GM18858 (cell line): ENCODE results near the gene KRTAP29-1.

ENCODE experiments used
- ATAC-seq: cut with Tn5 transposase; IDR thresholded peaks from one replicate; pipeline ENCODE4 v1.9.1; 2021; ENCODE audit not compliant: unreplicated experiment

KRTAP29-1 gene

GRCh38 chr17:41329279-41329948 lies 26.8 kb upstream of the KRTAP29-1 start:
- ATAC-seq = no peak

DNA sequence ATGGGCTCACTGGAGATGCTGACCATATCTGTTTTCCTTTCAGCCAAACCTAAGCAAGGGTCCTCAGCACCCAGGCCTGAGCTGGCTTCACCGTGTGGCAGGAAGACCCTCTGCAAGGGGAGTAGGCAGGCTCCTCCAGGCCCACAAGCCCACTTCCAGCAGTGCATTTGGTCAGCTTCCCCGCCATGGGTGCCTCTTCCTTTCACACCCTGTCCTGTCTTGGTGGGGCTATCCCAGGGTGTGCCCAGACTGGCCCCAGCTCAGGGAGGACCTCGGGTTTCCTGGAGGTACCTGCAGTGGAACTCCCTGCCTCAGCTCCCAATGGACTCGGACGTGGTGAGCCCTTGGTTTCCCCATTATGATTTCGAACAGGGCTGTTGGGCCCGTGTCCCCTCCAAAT lies 25.6 kb upstream of the KRTAP29-1 start:
- no peak for ATAC-seq

DNA sequence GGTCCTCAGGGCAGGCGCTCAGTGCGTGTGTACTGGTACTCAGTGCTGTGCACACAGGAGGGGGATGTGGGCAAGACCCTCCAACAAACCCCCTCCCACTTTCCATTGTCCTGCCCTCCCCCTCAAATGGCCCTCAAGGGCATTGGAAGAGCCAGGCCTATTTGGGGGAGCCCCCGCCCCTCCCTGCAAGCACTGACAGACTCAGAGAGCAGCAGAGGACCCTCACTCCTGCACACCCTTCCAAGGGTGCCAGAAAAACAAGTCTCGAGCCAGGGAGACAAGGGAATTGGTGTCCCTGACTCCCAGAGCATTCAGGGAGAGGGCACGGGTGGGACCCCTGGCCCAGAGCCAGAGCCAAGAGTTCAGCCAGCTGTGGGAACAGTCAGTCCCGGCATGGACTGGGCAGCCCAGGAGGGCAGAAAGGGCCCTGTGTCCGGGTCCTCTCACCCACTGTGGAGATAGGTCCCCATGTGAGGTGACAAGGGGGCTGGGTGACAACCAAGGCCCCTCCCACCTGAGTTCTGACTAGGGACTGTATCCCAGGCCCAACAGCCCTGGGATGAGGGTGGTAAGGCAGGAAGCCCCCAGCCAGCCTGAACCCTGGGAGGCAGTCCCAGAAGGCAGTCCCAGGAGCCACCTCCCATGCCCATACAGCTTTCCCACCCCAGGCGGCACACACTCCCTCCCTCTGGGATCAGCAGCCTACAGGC lies 24.9 kb upstream of the KRTAP29-1 start:
- ATAC-seq = no peak

DNA sequence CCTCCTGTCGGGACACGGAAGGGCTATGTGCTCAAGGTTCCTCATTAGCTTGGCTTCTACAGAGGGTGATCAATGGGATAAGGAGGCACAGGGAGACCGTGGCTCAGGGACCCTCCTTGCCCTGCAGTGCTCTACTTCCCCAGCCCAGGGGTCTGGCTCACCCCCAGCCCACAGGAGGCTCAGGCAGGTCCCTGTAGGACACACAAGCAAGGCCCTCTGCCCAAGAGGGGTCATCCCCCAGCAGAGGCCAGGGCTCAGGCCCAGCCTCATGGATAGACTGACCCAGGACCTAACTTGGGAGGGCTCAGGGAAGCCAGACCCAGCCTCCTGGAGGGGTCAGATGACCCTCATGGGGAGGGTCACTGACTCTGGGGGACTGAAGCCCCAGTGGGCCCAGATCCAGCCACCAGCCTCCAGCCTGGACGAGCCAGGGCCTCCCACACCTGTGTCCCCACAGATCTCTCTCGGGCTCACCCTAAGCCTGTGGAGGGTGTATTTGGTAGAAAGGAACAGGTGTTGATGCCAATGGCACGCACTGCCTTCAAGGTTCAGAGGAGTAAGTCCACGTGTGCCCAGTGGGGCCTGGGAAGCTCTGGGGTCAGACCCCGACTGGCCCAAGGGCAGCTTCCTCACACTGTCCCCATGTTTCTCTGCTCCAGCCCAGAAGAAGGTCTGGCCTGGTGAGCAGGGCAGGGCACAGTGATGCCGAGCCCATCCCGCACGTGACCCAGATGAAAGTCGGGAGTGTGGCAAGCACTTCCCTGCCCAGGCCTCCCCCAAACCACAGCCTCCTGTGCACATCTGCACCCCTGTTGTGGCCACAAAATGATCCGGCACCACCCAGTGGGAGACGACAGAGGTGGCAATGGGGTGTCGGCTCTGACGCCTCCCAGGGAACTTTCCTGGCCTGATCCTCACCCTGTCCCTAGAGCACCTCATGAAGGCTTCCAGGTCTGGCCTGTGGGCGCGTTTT lies 23.8 kb upstream of the KRTAP29-1 start:
- ATAC-seq = no peak

DNA sequence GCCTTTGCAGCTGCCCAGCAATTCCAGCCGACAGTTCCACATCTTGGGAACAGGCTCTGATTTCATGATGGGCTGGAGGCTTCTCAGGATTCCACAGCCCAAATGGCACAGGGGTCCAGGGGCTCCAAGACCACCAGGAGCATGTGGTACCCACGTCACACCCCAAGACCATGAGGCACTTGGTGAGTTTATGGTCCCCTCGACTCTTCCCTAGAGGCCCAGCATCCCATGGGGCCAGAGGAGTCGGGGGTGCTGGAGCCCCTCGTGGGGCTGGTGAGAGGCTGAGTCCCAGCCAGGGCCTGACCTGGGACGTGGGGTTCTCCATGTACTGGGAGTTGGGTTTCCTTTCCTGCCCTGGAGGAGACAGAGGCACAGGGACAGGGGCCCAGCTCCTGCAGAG lies 23.0 kb upstream of the KRTAP29-1 start:
- ATAC-seq = no peak

GRCh38 chr17:41325126-41325525 lies 22.5 kb upstream of the KRTAP29-1 start:
- no peak for ATAC-seq

- ATAC-seq = no peak
Observed at GRCh38 chr17:41324180-41325075, 21.8 kb upstream of the KRTAP29-1 start.

- no peak for ATAC-seq
Observed at GRCh38 chr17:41322903-41323895, 20.5 kb upstream of the KRTAP29-1 start.

- no peak for ATAC-seq
Observed at GRCh38 chr17:41322094-41322902, 19.6 kb upstream of the KRTAP29-1 start.

DNA sequence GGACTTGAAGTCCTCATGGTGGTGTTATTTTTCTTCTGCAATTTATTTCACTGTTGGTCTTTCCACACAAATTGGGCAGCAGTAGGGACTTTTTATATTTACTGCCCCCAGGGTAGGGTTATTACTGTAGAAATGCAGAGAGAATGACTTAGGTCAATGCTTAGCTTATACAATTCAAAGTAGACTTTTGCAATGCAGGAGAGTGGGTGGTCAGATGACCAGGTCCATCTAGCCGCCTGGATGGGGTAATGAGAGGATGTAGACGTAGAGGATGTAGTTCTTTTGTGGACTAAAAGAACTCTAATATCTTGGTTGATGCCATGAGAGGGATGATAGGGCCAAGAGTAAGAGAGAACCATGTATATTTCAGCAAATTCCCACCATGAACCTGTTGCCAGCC lies 15.6 kb upstream of the KRTAP29-1 start:
- no peak for ATAC-seq

DNA sequence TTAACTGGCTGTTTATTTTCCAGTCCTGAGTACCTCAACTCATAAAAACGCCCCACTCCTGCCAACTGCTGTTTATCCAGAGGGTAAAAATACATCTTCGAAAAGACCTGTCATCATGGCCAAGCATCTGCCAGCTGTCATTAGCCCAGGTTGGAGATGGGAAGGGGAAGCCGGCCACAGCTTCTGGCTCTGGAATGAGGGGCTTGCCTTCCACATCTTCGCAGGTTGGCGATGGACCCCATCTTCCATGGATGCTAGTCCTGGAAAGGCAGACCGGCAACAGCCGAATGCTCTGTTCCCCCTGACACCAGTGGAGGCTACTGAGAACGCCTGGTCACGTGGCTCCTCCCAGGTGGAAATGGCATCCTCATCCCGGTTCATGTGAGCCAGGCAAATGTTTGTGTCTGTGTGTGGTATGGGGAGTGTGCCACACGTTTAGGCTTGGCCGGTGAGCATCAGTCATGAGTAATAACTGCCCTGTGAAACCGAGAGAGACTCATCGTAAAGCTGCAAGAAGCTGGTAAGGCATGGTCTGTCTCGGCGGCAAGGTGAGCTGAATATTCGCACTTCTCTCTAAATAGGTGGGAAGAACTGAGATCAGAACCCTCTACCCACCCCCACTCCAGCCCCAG lies 13.3 kb upstream of the KRTAP29-1 start:
- ATAC-seq = no peak

DNA sequence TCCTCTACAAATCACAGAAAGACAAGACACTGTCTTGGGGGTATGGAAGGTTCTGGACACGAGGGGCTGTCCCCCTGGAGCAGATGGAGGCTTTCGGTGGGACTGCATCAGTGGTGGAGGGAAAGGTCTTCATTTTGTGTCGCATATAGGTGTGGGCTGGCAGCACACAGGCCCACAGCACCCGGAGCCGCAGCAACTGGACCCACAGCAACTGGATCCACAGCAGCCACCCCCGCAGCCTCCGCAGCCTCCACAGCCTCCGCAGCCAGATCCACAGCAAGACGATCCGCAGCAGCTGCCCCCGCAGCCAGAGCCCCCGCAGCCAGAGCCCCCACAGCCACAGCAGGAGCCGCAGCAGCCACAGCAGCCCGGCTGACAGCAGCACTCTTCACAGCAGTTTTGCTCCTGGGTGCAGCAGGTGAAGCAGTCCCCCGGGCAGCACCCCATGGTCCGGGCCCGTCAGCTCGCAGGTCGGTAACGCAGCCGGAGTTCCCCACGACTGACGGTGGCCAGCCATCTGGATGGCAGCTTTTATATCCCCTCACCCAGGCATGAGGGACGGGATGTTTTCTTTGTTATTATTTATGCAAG lies 12.6 kb upstream of the KRTAP29-1 start, which contains the start of gene KRTAP17-1:
Gene KRTAP17-1 (minus strand): TSS at position 507 of the 591 bp plus-strand sequence. CDS start 60 bp downstream, at position 447.
- ATAC-seq = no peak

- no peak for ATAC-seq
Observed at GRCh38 chr17:41311111-41311510, 8.5 kb upstream of the KRTAP29-1 start.

DNA sequence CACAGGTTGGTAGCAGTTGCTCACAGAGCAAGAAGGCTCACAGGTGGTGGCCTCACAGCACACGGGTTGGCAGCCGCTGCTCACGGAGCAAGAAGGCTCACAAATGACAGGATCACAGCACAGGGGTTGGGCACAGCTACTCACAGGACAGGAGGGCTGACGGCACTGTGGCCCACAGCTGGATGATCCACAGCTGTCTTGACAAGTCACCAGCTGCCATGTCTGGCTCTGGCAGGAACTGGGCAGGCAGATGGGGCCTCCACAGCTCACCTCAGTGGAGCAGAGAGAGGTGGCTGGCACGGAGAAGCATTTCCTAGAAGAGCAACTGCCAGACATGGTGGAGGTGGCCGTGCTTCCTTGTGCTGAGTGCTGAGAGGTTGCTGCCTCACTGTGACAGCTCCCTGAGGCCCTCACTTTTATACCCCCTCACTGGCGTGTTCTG lies 6.3 kb upstream of the KRTAP29-1 start, which contains the start of gene KRTAP16-1:
Gene KRTAP16-1 (minus strand): TSS at position 392 of the 442 bp plus-strand sequence. CDS start 56 bp downstream, at position 336.
- ATAC-seq = no peak

GRCh38 chr17:41308251-41308917 lies 5.7 kb upstream of the KRTAP29-1 start:
- ATAC-seq = no peak

GRCh38 chr17:41307647-41308046 lies 5.0 kb upstream of the KRTAP29-1 start:
- ATAC-seq = no peak

DNA sequence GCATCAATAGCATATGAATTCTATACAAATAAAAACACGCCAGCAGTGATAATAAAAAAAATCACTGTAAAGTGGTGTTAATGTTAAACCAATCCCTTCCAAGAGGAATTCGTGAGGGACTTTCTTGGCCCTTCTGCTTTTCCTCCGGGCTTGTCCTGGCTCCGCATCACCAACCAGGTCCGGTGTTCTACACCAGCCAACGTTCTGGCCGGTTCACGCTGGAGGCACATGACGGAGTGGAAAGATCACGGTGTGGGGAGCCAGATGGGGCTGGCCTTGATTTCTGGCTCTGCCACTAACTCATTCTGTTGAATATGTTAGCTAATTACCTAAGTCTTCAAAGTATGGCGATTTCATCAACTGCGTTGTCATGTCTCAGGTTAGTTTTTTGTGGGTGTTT lies 1.4 kb upstream of the KRTAP29-1 start:
- ATAC-seq = no peak
